Uterus (tissue), 2 donors: ENCODE measurements around the gene CACNA1A.

ENCODE experiments used
- CTCF ChIP-seq, 4 experiments: fragments of 200-600 bp in 2 of 4; fragments of 450-650 bp in 2 of 4; sonication (generic) in 2 of 4; IDR thresholded peaks; one replicate each; pipeline ENCODE4 v1.5.1; 2016 to 2019; ENCODE audit warnings: antibody characterized with exemption in 4 of 4, mild to moderate bottlenecking in 2 of 4, moderate library complexity in 1 of 4
- POLR2A ChIP-seq, 2 donors: fragments of 450-650 bp; IDR thresholded peaks; one replicate each; pipeline ENCODE4 v1.6.1; 2016; ENCODE audit warnings: antibody characterized with exemption in 2 of 2, mild to moderate bottlenecking in 1 of 2, moderate library complexity in 1 of 2

GRCh38 chr19:13300421-13301030 lies 205.8 kb downstream of the CACNA1A start:
- no peak for TF ChIP-seq CTCF (IDR thresholded peaks at IDR 0.05)
- no peak for TF ChIP-seq POLR2A (IDR thresholded peaks at IDR 0.05)
